ENCODE data around the gene IDH2.

DNA sequence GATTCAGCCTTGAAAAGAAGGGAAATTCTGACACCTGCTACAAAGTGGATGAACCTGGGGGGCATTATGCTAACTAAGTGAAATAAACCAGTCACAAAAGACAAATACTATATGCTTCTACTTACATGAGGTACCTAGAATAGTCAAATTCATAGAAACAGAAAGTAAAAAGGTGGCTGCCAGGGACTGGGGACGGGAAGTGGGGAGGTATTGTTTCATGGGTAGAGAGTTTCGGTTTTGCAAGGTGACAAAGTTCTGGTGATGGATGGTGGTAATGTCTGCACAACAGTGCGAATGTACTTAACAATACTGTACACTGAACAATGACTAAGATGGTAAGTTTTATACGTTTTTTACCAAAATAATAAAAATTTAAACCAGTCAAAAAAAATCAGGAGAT lies 4.8 kb downstream of the IDH2 start:
- TF ChIP-seq, protein P1, sequence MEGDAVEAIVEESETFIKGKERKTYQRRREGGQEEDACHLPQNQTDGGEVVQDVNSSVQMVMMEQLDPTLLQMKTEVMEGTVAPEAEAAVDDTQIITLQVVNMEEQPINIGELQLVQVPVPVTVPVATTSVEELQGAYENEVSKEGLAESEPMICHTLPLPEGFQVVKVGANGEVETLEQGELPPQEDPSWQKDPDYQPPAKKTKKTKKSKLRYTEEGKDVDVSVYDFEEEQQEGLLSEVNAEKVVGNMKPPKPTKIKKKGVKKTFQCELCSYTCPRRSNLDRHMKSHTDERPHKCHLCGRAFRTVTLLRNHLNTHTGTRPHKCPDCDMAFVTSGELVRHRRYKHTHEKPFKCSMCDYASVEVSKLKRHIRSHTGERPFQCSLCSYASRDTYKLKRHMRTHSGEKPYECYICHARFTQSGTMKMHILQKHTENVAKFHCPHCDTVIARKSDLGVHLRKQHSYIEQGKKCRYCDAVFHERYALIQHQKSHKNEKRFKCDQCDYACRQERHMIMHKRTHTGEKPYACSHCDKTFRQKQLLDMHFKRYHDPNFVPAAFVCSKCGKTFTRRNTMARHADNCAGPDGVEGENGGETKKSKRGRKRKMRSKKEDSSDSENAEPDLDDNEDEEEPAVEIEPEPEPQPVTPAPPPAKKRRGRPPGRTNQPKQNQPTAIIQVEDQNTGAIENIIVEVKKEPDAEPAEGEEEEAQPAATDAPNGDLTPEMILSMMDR (IDR thresholded peaks at IDR 0.05) = no peak
- no peak for TF ChIP-seq POLR2A (IDR thresholded peaks at IDR 0.05)
